ENCODE measurements around the gene MRPL22. TPM values are rescaled to one million over a fixed set of nuclear protein-coding genes. Genes with fewer than 3 reads are reported as not detected.

Gene MRPL22
- polyA plus RNA-seq, 1 donor (not counting 4 experiments of a cell fraction or from before 2014, with no cell fraction given), result 76.9 TPM

DNA sequence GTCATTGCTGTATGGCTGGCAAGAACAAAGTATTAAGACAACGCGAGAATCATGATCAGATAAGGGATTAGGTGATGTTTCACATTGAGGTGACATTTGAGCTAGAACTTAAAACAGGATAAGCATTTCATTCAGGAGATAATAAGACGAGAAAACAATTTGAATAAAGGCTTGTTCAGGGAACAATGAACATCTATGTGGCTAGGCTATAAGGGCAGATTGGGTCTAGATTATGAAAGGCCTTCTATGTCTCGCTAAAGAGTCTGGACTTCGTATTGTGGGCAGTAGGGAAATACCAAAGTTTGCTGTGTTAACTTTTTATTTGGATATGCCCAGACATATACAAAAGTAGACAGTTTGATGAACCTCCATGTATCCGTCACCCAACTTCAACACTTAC lies 6.9 kb downstream of the MRPL22 start:
- Histone ChIP-seq H3K9me3 (ENCODE audit: control insufficient read depth, low read depth, low read length) (no peaks in the 10 kb centered on the region), H3K9ac (ENCODE audit: control insufficient read depth, extremely low read depth, insufficient read depth, low read length) (no peak overlapping the region), H3K4me1 (ENCODE audit: control insufficient read depth, extremely low read depth, insufficient read depth, low read length) (peaks cover under 1% of the 10 kb centered on the region), H3K9me1 (ENCODE audit: control insufficient read depth, extremely low read depth, insufficient read depth, low read length) (no peaks in the 10 kb centered on the region), H3K36me3 (ENCODE audit: control insufficient read depth in 2 of 2, extremely low read depth in 1 of 2, insufficient read depth in 2 of 2, low read length in 2 of 2) (peaks cover 4 to 12% of the 10 kb centered on the region in 2 experiments), H3K79me2 (ENCODE audit: control insufficient read depth, insufficient read depth, low read length) (peaks cover 57% of the 10 kb centered on the region), H3K4me3 (ENCODE audit: control insufficient read depth in 2 of 3, extremely low read depth in 1 of 3, insufficient read depth in 2 of 3, low read depth in 1 of 3, low read length in 3 of 3) (no peak overlapping the region), H4K20me1 (ENCODE audit: control insufficient read depth, extremely low read depth, insufficient read depth, low read length) (no peaks in the 10 kb centered on the region), H3K27ac (ENCODE audit: control insufficient read depth, insufficient read depth, low read length) (no peak overlapping the region), H3K4me2 (ENCODE audit: control insufficient read depth, extremely low read depth, insufficient read depth, low read depth, low read length) (no peak overlapping the region), H2AFZ (ENCODE audit: control insufficient read depth, low read length) (no peak overlapping the region), H3K27me3 (ENCODE audit: control insufficient read depth, extremely low read depth, insufficient read depth, low read length) (no peaks in the 10 kb centered on the region)
- FAIRE-seq, result no peak
- DNase-seq (ENCODE audit: low read depth, low spot score), result no peak
- dilution Hi-C loops (cut with MboI; ENCODE audit: extremely low pct_ligation_motif_present, low sequenced_read_pairs), result no loop called here
- no peak for TF ChIP-seq EZH2 (IDR thresholded peaks at IDR 0.05; ENCODE audit: low read length)
- no peak for TF ChIP-seq CTCF (optimal IDR thresholded peaks at IDR 0.05 in 1 of 3, IDR thresholded peaks at IDR 0.05 in 1 of 3, conservative IDR thresholded peaks at IDR 0.05 in 1 of 3; ENCODE audit: extremely low read depth in 1 of 3, insufficient read depth in 2 of 3, low read length in 3 of 3)

DNA sequence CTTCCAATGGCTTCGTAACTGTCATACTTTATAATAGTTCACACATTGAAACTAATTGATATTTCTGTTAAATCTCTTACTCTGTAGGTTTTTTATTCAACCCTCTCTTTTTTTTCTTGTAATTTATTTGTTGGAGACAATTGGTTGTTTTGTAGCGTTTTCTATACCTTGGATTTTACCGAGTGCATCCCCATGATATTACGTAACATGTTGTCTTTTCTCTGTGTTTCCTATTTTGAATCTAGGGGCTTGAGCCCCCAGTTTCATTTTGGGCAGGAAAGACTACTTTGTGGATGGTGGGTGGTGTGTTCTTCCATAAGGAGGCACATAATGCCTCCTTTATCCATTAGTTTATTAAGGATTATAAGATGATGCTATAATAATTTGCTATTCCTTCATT lies 7.4 kb downstream of the MRPL22 start:
- DNase-seq (ENCODE audit: low read depth, low spot score) (no peak), FAIRE-seq (no peak)
- Histone ChIP-seq H3K79me2 (ENCODE audit: control insufficient read depth, insufficient read depth, low read length) (peaks cover 52% of the 10 kb centered on the region), H3K4me2 (ENCODE audit: control insufficient read depth, extremely low read depth, insufficient read depth, low read depth, low read length) (no peak overlapping the region), H3K9me3 (ENCODE audit: control insufficient read depth, low read depth, low read length) (no peaks in the 10 kb centered on the region), H2AFZ (ENCODE audit: control insufficient read depth, low read length) (no peak overlapping the region), H3K4me1 (ENCODE audit: control insufficient read depth, extremely low read depth, insufficient read depth, low read length) (no peaks in the 10 kb centered on the region), H3K4me3 (ENCODE audit: control insufficient read depth in 2 of 3, extremely low read depth in 1 of 3, insufficient read depth in 2 of 3, low read depth in 1 of 3, low read length in 3 of 3) (no peak overlapping the region), H3K9me1 (ENCODE audit: control insufficient read depth, extremely low read depth, insufficient read depth, low read length) (no peaks in the 10 kb centered on the region), H3K27me3 (ENCODE audit: control insufficient read depth, extremely low read depth, insufficient read depth, low read length) (no peaks in the 10 kb centered on the region), H3K27ac (ENCODE audit: control insufficient read depth, insufficient read depth, low read length) (no peak overlapping the region), H4K20me1 (ENCODE audit: control insufficient read depth, extremely low read depth, insufficient read depth, low read length) (no peaks in the 10 kb centered on the region), H3K9ac (ENCODE audit: control insufficient read depth, extremely low read depth, insufficient read depth, low read length) (no peak overlapping the region), H3K36me3 (ENCODE audit: control insufficient read depth in 2 of 2, extremely low read depth in 1 of 2, insufficient read depth in 2 of 2, low read length in 2 of 2) (peaks cover 4 to 12% of the 10 kb centered on the region in 2 experiments)
- dilution Hi-C loops (cut with MboI; ENCODE audit: extremely low pct_ligation_motif_present, low sequenced_read_pairs), result no loop called here
- TF ChIP-seq CTCF (optimal IDR thresholded peaks at IDR 0.05 in 1 of 3, IDR thresholded peaks at IDR 0.05 in 1 of 3, conservative IDR thresholded peaks at IDR 0.05 in 1 of 3; ENCODE audit: extremely low read depth in 1 of 3, insufficient read depth in 2 of 3, low read length in 3 of 3), result no peak
- no peak for TF ChIP-seq EZH2 (IDR thresholded peaks at IDR 0.05; ENCODE audit: low read length)

Data from keratinocyte (primary cell).